GM12878 (cell line): Measurements from ENCODE around the gene TRAK2. TPM values are rescaled to one million over a fixed set of nuclear protein-coding genes. Genes with fewer than 3 reads are reported as not detected.
A peak's percentile ranks its signal among the peaks of the same experiment; 100 is the strongest.

Experiments
- ATAC-seq: fragments of 200-7000 bp; cut with Tn5 transposase; 3 replicates; pipeline ENCODE4 v1.9.1; 2020; ENCODE audit warnings: mild to moderate bottlenecking, moderate library complexity
- BruUV-seq: library from RNA; stranded (reverse); fragments of 400-500 nt; replicated peaks from 2 replicates; lab custom pipeline; 2021; lab: Mats Ljungman, UMichigan
- CTCF ChIA-PET: fragments of 300-600 bp; sonication (Branson Sonifier 250); formaldehyde crosslinking; extraction: SDS; loops from one replicate; lab custom pipeline; 2021; ENCODE audit warnings: inconsistent platforms; lab: Yijun Ruan, JAX
- POLR2A ChIA-PET: fragments of 350-600 bp; formaldehyde crosslinking; extraction: SDS; loops from one replicate; lab custom pipeline; 2021; ENCODE audit warnings: inconsistent platforms; lab: Charles Lee
- RAD21 ChIA-PET: fragments of 300-600 bp; sonication (Branson Sonifier 250); formaldehyde crosslinking; loops from one replicate; lab custom pipeline; 2023; ENCODE audit warnings: antibody characterized with exemption; ENCODE audit not compliant: unreplicated experiment; lab: Charles Lee
- SMC1A ChIA-PET: fragments of 300-600 bp; sonication (Branson Sonifier 250); formaldehyde crosslinking; loops from one replicate; lab custom pipeline; 2023; ENCODE audit not compliant: unreplicated experiment, uncharacterized antibody; lab: Charles Lee
- DNase-seq: peaks from one replicate; pipeline ENCODE4 v3.0.0-alpha.2; 2011; ENCODE audit warnings: low read depth, low spot score
- FAIRE-seq: peaks from 3 replicates; lab custom pipeline; 2011; peaks lifted over from hg19 to GRCh38; lab: Jason Lieb, UNC
- H2AFZ ChIP-seq: 2 replicates; pipeline ENCODE4 v1.6.0; 2011; ENCODE audit warnings: low read depth, low read length, control low read depth; ENCODE audit not compliant: control insufficient read depth
- H3K27ac ChIP-seq: 2 replicates; pipeline ENCODE4 v1.5.1; 2011; ENCODE audit warnings: control low read depth; ENCODE audit not compliant: control insufficient read depth, insufficient read depth
- H3K27me3 ChIP-seq, 2 experiments: replicated peaks in 1 of 2; 2 replicates each; pipeline versions ENCODE4 v1.6.0 to v1.6.1; 2011; ENCODE audit warnings: low read length in 1 of 2; ENCODE audit not compliant: control insufficient read depth in 2 of 2, insufficient read depth in 2 of 2
- H3K36me3 ChIP-seq, 2 experiments: 2 replicates each; pipeline ENCODE4 v1.5.1; 2011; ENCODE audit warnings: low read length in 1 of 2; ENCODE audit not compliant: control insufficient read depth in 2 of 2, insufficient read depth in 2 of 2
- H3K4me1 ChIP-seq: 2 replicates; pipeline ENCODE4 v1.6.1; 2011; ENCODE audit warnings: mild to moderate bottlenecking, low read length, moderate library complexity, mixed read lengths; ENCODE audit not compliant: control insufficient read depth, insufficient read depth
- H3K4me2 ChIP-seq: 2 replicates; pipeline ENCODE4 v1.6.0; 2011; ENCODE audit warnings: control low read depth; ENCODE audit not compliant: control insufficient read depth, insufficient read depth
- H3K4me3 ChIP-seq: fragments of 200-600 bp; sonication (generic); 2 replicates; pipeline ENCODE4 v1.5.1; 2016
- H3K79me2 ChIP-seq: 2 replicates; pipeline ENCODE4 v1.6.0; 2011; ENCODE audit warnings: low read length; ENCODE audit not compliant: control insufficient read depth, insufficient read depth
- H3K9ac ChIP-seq: 2 replicates; pipeline ENCODE4 v1.8.0; 2011; ENCODE audit warnings: low read length, control low read depth, mixed read lengths; ENCODE audit not compliant: control insufficient read depth, insufficient read depth
- H3K9me3 ChIP-seq: replicated peaks from 3 replicates; pipeline ENCODE4 v1.5.1; 2011; ENCODE audit warnings: mild to moderate bottlenecking, low read length; ENCODE audit not compliant: control insufficient read depth, insufficient read depth
- H4K20me1 ChIP-seq: 2 replicates; pipeline ENCODE4 v1.6.0; 2011; ENCODE audit not compliant: control insufficient read depth, insufficient read depth
- CHD2 ChIP-seq: IDR thresholded peaks from 2 replicates; pipeline ENCODE4 v1.6.1; 2011; ENCODE audit warnings: low read depth, low read length, improper control_type of control experiment, borderline replicate concordance
- MEF2B ChIP-seq: fragments of 450-650 bp; IDR thresholded peaks from 2 replicates; pipeline ENCODE4 v1.6.1; 2018; ENCODE audit warnings: mild to moderate bottlenecking, moderate library complexity; ENCODE audit not compliant: partially characterized antibody, poor library complexity, severe bottlenecking
- NFIC ChIP-seq: IDR thresholded peaks from 2 replicates; pipeline ENCODE4 v1.6.1; 2012; ENCODE audit warnings: low read depth, mild to moderate bottlenecking, inconsistent platforms, low read length, moderate library complexity
- RUNX3 ChIP-seq: IDR thresholded peaks from 2 replicates; pipeline ENCODE4 v1.6.1; 2012; ENCODE audit warnings: low read length, inconsistent platforms
- YBX1 ChIP-seq: fragments of 450-650 bp; IDR thresholded peaks from 2 replicates; pipeline ENCODE4 v1.6.1; 2016; ENCODE audit warnings: antibody characterized with exemption
- ZNF207 ChIP-seq: fragments of 450-650 bp; IDR thresholded peaks from 2 replicates; pipeline ENCODE4 v1.6.1; 2014; ENCODE audit warnings: antibody characterized with exemption, mild to moderate bottlenecking, borderline replicate concordance
- ZNF274 ChIP-seq: IDR thresholded peaks from one replicate; pipeline ENCODE4 v1.8.0; 2011; ENCODE audit not compliant: insufficient read length, insufficient read depth
- in situ Hi-C: fragments of 300-500 bp; cut with MboI; formaldehyde crosslinking; loops from 9 replicates; pipeline ENCODE4 v1.14.3; 2018; ENCODE audit warnings: mixed read lengths
- intact Hi-C: fragments of 100-400 bp; cut with micrococcal nuclease; formaldehyde crosslinking; loops from one replicate; pipeline ENCODE4 v1.14.2; 2022; ENCODE audit not compliant: unreplicated experiment
- polyA plus RNA-seq, 11 experiments: library from polyadenylated mRNA; depleted of rRNA in 4 of 11; unstranded in 6 of 11; stranded (reverse) in 5 of 11; fragments of >200 nt; fragmentation: Nextera tagmentation in 4 of 11; fragmentation: Illumina TruSeq in 1 of 11; extraction: Ambion mirVana in 4 of 11; extraction: Trizol in 1 of 11; gene quantifications; 1 replicate in 1 of 11; 2 replicates in 10 of 11; pipeline versions ENCODE4 v1.2.1 to v1.2.3, GENCODE V29; 2011 to 2016; ENCODE audit warnings: inconsistent platforms in 2 of 11, missing spikeins in 2 of 11, low read depth in 1 of 11
- total RNA-seq, 4 experiments: library from RNA; depleted of rRNA in 3 of 4; stranded (reverse); fragments of >200 nt in 3 of 4; fragmentation: Illumina TruSeq in 1 of 4; extraction: Trizol in 1 of 4; gene quantifications; 2 replicates each; pipeline versions ENCODE4 v1.2.1 to v1.2.3, GENCODE V29; 2013 to 2021
- TF ChIP-seq, protein P1 (sequence below): fragments of 450-650 bp; IDR thresholded peaks from 2 replicates; pipeline ENCODE4 v1.6.1; 2017; ENCODE audit warnings: borderline replicate concordance
- TF ChIP-seq, protein P2 (sequence below): fragments of 450-650 bp; IDR thresholded peaks from 2 replicates; pipeline ENCODE4 v1.6.1; 2017; ENCODE audit warnings: antibody characterized with exemption, mild to moderate bottlenecking, moderate library complexity

TRAK2 gene
- total and polyA plus RNA-seq, 10 of the 15 experiments (the other 5 are each of a cell fraction or from before 2014, with no cell fraction given), result 5.2 to 20.0 (median 11.8) TPM

GRCh38 chr2:201366146-201366545, 85.1 kb downstream of the TRAK2 start:
- peak; percentile 21; the same call in 2 of the 3 replicates for ATAC-seq
- Histone ChIP-seq H2AFZ (no peak overlapping the region), H3K4me2 (no peak overlapping the region), H3K9me3 (peaks cover 2% of the 10 kb centered on the region), H3K27me3 (no peaks in the 10 kb centered on the region), H3K4me3 (no peak overlapping the region), H3K27ac (no peak overlapping the region), H3K79me2 (no peaks in the 10 kb centered on the region), H3K4me1 (no peaks in the 10 kb centered on the region), H4K20me1 (no peaks in the 10 kb centered on the region), H3K9ac (no peak overlapping the region), H3K36me3 (no peaks in the 10 kb centered on the region; a peak in 1 of 4 replicates)
- TF ChIP-seq MEF2B (no peak), ZNF274 (no peak), RUNX3 (peak; percentile 74), YBX1 (no peak), NFIC (peak; percentile 18; the same call in 1 of the 2 replicates), ZNF207 (no peak), CHD2 (no peak)
- TF ChIP-seq, protein P1, sequence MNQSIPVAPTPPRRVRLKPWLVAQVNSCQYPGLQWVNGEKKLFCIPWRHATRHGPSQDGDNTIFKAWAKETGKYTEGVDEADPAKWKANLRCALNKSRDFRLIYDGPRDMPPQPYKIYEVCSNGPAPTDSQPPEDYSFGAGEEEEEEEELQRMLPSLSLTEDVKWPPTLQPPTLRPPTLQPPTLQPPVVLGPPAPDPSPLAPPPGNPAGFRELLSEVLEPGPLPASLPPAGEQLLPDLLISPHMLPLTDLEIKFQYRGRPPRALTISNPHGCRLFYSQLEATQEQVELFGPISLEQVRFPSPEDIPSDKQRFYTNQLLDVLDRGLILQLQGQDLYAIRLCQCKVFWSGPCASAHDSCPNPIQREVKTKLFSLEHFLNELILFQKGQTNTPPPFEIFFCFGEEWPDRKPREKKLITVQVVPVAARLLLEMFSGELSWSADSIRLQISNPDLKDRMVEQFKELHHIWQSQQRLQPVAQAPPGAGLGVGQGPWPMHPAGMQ, result no peak
- TF ChIP-seq, protein P2, sequence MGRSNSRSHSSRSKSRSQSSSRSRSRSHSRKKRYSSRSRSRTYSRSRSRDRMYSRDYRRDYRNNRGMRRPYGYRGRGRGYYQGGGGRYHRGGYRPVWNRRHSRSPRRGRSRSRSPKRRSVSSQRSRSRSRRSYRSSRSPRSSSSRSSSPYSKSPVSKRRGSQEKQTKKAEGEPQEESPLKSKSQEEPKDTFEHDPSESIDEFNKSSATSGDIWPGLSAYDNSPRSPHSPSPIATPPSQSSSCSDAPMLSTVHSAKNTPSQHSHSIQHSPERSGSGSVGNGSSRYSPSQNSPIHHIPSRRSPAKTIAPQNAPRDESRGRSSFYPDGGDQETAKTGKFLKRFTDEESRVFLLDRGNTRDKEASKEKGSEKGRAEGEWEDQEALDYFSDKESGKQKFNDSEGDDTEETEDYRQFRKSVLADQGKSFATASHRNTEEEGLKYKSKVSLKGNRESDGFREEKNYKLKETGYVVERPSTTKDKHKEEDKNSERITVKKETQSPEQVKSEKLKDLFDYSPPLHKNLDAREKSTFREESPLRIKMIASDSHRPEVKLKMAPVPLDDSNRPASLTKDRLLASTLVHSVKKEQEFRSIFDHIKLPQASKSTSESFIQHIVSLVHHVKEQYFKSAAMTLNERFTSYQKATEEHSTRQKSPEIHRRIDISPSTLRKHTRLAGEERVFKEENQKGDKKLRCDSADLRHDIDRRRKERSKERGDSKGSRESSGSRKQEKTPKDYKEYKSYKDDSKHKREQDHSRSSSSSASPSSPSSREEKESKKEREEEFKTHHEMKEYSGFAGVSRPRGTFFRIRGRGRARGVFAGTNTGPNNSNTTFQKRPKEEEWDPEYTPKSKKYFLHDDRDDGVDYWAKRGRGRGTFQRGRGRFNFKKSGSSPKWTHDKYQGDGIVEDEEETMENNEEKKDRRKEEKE, result no peak
- ChIA-PET CTCF (interaction anchor here (1.1 to 5.5 kb wide), 3 partner anchors 104 to 132 kb away, joined by 3 to 87 read pairs (median 4); no protein-coding TSS in a partner anchor), POLR2A (no interaction called here), SMC1A (interaction anchor here (1.6 to 1.7 kb wide), 2 partner anchors 46 to 122 kb away, joined by 3 to 5 read pairs; no protein-coding TSS in a partner anchor), RAD21 (interaction anchor here (1.6 to 6.3 kb wide), 3 partner anchors 129 to 183 kb away, joined by 5 to 79 read pairs (median 43); partner anchors contain the start of gene CASP10)
- no TSS peak for BruUV-seq
- in situ Hi-C loops, result no loop called here
- intact Hi-C loops, result no loop called here
- no peak for DNase-seq
- FAIRE-seq, result no peak
